GM18519 (cell line): ENCODE data around the gene TFB1M.
"Not testable (repeated sequence)": the region's sequence is repeated elsewhere in the genome, so short reads cannot be mapped to it uniquely, and the experiment has no call there.

Experiments
- ATAC-seq: cut with Tn5 transposase; IDR thresholded peaks from one replicate; pipeline ENCODE4 v1.9.1; 2021; ENCODE audit warnings: mild to moderate bottlenecking, moderate library complexity; ENCODE audit not compliant: unreplicated experiment, low FRiP score

Gene TFB1M

GRCh38 chr6:155245831-155246230 is 68.5 kb downstream of the TFB1M start:
- ATAC-seq, result no peak

DNA sequence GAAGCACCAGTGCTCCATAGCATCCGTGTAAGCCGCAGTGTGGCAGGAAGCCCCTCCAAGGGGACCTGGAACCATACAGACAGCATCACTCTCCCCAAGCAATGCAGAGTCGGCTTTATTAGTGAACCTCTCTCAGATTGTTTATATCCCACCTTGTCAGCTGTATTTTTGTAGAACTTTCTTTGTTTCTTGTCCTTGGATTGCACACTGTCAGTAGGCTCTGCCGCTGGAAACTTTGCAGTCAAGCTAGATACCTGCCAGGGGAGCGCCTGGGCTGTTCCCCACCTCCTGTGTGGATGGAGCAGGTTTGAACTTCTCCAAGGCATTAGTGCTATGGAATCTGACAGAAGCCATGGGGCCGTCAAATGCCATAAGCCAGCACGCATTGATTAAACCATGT is 69.1 kb downstream of the TFB1M start:
- ATAC-seq, result no peak

DNA sequence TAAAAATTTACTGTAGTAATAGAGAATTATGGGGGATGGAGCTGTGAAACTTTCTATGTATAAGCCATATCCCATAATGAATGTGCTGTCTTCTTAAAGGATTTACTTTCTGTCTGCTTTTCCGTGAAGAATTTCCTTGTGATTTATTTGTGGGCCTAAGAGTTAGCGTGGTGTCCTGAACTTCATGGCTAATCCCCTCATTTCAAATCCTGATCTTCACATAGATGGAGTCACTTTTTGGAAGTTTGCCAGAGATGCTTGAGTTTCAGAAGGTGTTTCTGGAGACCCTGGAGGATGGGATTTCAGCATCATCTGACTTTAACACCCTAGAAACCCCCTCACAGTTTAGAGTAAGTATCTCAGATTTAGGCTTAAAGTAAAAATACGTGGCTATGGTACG is 69.8 kb downstream of the TFB1M start:
- no peak for ATAC-seq

- no peak for ATAC-seq
These were observed 72.3 kb downstream of the TFB1M start for GRCh38 chr6:155241966-155242365.

- no peak for ATAC-seq
These were observed 73.2 kb downstream of the TFB1M start for GRCh38 chr6:155240905-155241600.

- ATAC-seq, result no peak
These were observed 76.7 kb downstream of the TFB1M start for GRCh38 chr6:155237613-155238012.

- ATAC-seq, result no peak
These were observed 79.2 kb downstream of the TFB1M start for GRCh38 chr6:155235087-155235486.

DNA sequence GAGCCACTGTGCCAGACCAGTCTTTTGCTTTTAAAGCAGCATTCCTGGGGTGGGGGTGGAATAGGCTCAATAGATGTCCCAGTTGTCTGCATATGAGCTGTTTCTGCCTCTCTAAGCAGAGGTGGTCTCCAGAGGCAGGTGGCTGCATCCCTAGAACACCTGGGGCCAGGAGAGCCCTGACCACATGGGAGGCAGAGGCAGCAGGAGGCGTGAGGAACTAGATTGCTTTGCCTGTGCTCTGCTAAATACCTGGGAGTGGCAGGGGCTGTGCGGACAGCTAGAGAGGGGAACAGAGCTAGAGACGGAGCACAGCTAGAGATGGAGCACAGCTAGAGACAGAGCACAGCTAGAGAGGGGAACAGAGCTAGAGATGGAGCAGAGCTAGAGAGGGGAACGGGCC is 79.6 kb downstream of the TFB1M start:
- no peak for ATAC-seq

DNA sequence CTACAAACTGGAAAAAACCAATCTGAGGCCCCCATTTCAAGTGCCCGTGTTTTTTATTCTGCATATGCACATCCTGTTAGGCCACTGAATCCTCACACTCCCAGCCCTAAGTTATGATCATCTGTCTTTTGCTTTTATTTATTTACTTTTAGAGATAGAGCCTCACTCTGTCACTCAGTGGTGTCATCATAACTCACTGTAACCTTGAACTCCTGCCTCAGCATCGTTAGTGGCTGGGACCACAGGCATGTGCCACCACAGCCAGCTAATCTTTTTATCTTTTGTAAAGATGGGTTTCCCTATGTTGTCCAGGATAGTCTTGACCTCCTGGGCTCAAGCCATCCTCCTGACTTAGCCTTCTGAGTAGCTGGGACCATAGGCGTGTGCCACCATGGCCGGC is 80.1 kb downstream of the TFB1M start:
- ATAC-seq, result no peak

DNA sequence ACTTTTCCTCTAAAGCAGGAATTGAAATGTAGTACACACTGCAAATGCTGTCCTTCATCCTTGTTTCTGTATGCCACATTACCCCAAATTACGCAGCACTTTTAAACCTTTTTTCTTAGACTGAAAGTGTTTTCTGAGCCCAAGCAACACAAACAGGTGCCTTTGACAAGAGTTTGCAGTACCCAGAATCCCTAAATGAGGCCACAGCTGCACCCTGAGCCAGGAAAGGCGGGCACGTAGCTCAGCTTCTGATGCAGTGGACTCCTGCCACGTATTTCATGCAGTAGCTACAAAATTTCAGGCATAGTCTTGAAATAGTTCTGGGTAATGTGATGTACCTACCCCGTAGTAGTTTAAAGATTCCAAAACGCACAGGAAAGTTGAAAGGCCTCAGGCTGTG is 81.4 kb downstream of the TFB1M start:
- no peak for ATAC-seq

DNA sequence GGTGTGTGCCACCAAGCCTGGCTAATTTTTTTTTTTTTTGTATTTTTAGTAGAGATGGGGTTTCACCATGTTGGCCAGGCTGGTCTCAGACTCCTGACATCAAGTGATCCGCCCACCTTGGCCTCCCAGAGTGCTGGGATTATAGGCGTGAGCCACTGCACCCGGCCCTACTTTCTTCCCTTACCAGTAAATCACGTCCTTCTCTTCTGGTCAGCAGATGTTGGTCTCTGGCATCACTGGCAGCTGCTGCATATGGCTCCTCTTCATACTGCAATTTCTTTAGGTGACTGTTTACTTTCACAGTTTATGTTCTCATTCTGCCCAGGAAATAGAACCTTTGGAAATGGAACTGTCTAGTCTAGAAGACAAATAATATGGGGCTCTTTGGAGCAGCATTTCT is 83.3 kb downstream of the TFB1M start:
- not testable (repeated sequence) for ATAC-seq

DNA sequence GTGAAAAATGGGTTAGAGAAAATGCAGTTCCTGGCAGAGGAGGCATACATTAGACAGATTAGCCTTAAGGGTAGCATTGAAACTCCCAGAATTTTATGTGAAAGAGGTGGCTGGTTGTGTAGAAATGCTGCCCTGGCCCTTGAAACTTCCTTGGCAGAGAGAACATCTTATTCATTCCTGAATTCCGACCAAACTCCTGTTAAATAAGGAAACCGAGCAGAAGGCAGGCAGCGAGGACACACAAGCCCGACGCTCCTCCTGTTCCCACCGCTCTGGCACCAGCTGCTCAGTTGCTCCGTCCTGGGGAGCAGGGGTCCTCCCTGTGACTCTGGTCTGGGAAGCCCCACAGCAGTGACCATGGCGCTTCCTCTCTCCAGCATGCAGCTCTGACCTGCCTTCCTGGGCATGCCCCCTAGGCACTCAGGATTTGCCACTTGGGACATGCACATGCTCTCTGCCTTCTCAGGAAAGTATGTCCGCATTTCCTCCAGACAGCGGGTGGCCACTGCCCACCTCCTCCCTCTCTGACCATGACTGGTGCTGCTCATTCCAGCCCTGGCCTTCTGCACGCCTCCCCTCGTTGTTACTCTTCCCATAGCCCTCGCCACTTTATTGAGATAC is 85.6 kb downstream of the TFB1M start:
- ATAC-seq, result no peak

GRCh38 chr6:155227046-155227445 is 87.2 kb downstream of the TFB1M start:
- ATAC-seq, result no peak

GRCh38 chr6:155224618-155225017 is 89.7 kb downstream of the TFB1M start:
- no peak for ATAC-seq

DNA sequence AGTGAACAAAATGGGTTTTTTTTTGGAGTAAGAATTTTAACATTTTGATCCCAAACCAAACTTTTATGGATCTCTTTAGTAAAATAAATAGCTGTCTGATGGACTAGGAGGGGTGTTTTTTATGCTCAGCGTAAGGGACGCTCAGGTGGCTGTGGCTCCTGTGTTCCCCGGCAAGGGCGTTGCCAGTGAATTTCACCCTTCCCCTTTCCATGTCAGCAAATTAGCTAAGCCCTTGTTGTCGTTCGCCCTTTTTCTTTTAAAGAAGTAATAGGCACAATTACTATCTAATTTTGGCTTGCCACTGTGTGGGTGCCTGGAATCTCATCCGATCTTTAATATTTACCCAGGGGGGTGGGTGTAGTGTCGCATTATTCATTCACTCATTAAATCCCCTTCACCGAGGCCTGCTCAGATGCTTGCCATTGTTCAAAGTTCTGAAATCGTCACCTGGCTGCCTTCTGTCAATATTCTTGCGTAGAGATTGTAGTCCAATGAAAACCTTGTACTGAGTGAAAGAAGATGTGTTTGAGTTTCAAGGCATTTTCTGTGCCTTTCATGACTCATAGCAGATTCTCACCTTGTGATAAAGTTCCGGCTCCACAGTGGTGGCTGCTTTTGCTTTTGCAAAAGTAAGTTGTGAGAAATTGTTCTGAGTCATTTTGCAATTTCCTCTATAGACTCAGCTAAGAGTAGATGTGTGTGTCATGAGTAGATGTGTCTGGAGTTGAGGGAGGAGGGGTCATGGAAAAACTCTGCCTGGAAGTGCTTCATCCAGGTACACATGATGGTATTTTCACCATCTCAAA is 90.4 kb downstream of the TFB1M start:
- ATAC-seq, result peak; percentile 97

- ATAC-seq, result no peak
These were observed 91.8 kb downstream of the TFB1M start for GRCh38 chr6:155222506-155222905.

DNA sequence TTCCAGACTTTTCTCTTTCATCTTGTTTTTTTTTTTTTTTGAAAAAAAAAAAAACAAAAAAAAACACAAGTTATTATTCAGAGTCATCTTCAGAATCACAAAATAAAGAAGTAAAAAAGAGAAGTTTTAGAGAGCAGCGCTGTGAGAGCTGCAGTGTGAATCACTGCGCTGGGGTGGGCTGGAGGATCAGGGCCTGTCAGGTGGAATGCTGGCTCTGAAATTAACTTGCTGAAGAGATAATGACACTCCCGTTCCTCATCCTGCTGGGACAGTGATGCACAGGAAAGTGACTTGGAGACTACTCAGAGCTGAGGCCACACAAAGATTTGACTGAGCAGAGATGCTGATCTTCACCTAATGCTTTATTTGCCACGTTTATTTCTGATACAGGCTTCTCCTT is 93.2 kb downstream of the TFB1M start:
- ATAC-seq, result no peak

DNA sequence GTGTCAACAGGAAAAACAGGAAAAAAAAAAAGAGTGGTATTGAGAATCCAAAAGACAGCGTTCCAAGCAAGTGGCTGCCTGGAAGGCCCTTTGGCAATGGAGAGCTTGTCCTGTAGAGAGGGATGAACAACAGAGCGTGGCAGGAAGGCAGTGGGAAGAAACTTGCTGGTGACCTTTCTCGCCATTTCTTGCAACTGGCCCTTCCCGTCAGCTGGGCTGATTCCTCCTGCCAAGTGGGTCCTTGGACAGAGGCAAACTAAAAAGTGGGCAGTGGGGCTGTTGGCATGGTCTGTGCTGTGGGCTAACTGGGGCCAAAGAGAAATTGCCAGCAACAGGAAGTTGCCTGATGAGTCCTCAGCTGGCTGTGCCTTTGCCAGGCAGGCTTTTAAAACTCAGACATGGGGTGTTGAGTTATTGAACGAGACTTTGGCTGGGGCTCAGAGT is 94.4 kb downstream of the TFB1M start:
- ATAC-seq, result no peak

- no peak for ATAC-seq
These were observed 95.0 kb downstream of the TFB1M start for GRCh38 chr6:155219299-155219698.

DNA sequence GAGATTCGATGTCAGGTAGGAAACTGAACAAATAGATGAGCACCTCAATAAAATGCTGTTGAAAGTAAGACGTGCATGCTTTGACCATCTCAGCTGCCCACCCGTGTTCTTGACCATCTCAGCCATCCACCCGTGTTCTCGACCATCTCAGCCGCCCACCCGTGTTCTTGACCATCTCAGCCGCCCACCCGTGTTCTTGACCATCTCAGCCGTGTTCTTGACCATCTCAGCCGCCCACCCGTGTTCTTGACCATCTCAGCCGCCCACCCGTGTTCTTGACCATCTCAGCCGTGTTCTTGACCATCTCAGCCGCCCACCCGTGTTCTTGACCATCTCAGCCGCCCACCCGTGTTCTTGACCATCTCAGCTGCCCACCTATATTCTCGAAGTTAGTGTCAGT is 95.6 kb downstream of the TFB1M start:
- ATAC-seq, result not testable (repeated sequence)

GRCh38 chr6:155216312-155217046 is 97.8 kb downstream of the TFB1M start:
- no peak for ATAC-seq
